ENCODE measurements around the gene SDR39U1.

- TF ChIP-seq CTCF (IDR thresholded peaks at IDR 0.05; ENCODE audit: low read depth, low read length, poor library complexity, severe bottlenecking): no peak
- no peak for TF ChIP-seq EZH2phosphoT487 (IDR thresholded peaks at IDR 0.05; ENCODE audit: borderline replicate concordance, low read length)
These were observed 4.1 kb downstream of the SDR39U1 start for GRCh38 chr14:24438223-24439097.
